Esophagus muscularis mucosa (tissue), 4 donors: ENCODE measurements around the gene GBF1. TPM values are rescaled to one million over a fixed set of nuclear protein-coding genes. Genes with fewer than 3 reads are reported as not detected.

ENCODE experiments used
- DNase-seq: peaks from one replicate; pipeline ENCODE4 v3.0.0-alpha.2; 2017; ENCODE audit errors: extremely low spot score
- H3K27ac ChIP-seq, 4 donors: fragments of 200-600 bp; sonication (generic); replicated peaks in 1 of 4; 1 replicate in 3 of 4; 2 replicates in 1 of 4; pipeline ENCODE4 v1.5.1; 2016 to 2019; ENCODE audit warnings: mild to moderate bottlenecking in 1 of 4
- H3K27me3 ChIP-seq, 4 donors: fragments of 200-600 bp; sonication (generic); one replicate each; pipeline versions ENCODE4 v1.5.1 to v1.6.0; 2016 to 2019
- H3K36me3 ChIP-seq, 4 donors: fragments of 200-600 bp; sonication (generic); one replicate each; pipeline ENCODE4 v1.5.1; 2016 to 2019
- H3K4me1 ChIP-seq, 4 donors: fragments of 200-600 bp; sonication (generic); one replicate each; pipeline ENCODE4 v1.5.1; 2016 to 2019
- H3K4me3 ChIP-seq, 4 donors: fragments of 200-600 bp; sonication (generic); 1 replicate in 2 of 4; 2 replicates in 2 of 4; pipeline ENCODE4 v1.5.1; 2016 to 2019; ENCODE audit warnings: mild to moderate bottlenecking in 4 of 4, moderate library complexity in 1 of 4
- H3K9me3 ChIP-seq, 4 donors: fragments of 200-600 bp; sonication (generic); 1 replicate in 3 of 4; 2 replicates in 1 of 4; pipeline ENCODE4 v1.5.1; 2016 to 2019
- CTCF ChIP-seq, 3 experiments: fragments of 200-600 bp in 2 of 3; fragments of 450-650 bp in 1 of 3; sonication (generic) in 2 of 3; IDR thresholded peaks; one replicate each; pipeline ENCODE4 v1.5.1; 2017 to 2019; ENCODE audit warnings: antibody characterized with exemption in 3 of 3, mild to moderate bottlenecking in 2 of 3, moderate library complexity in 1 of 3
- EP300 ChIP-seq: sonication (generic); formaldehyde crosslinking; IDR thresholded peaks from one replicate; pipeline ENCODE4 v1.6.1; 2017; ENCODE audit warnings: antibody characterized with exemption
- POLR2A ChIP-seq: fragments of 450-650 bp; IDR thresholded peaks from one replicate; pipeline ENCODE4 v1.6.1; 2017; ENCODE audit warnings: antibody characterized with exemption, moderate library complexity, mild to moderate bottlenecking, low read depth
- POLR2AphosphoS5 ChIP-seq, 2 donors: sonication (generic); formaldehyde crosslinking; IDR thresholded peaks; one replicate each; pipeline ENCODE4 v1.6.1; 2017; ENCODE audit warnings: antibody characterized with exemption in 2 of 2
- WGBS: methylation state at CpG from one replicate; pipeline ENCODE4 v1.1.5; 2018; 5-methylcytosine and 5-hydroxymethylcytosine counted together
- intact Hi-C: fragments of 100-400 bp; cut with DNase I; formaldehyde crosslinking; loops from one replicate; pipeline ENCODE4 v1.15.1; 2023
- total RNA-seq, 4 donors: library from RNA; depleted of rRNA; stranded (reverse); fragments of >200 nt; gene quantifications; one replicate each; pipeline versions ENCODE4 v1.1.0 to v1.2.1, GENCODE V29; 2016

GBF1 gene
- total RNA-seq, 4 donors from 2014 or later, result 33.1 to 52.4 (median 40.0) TPM

- TF ChIP-seq POLR2A (no peak), POLR2AphosphoS5 (IDR thresholded peaks at IDR 0.05) (no peak), CTCF (IDR thresholded peaks at IDR 0.05) (no peak), EP300 (no peak)
- Histone ChIP-seq H3K4me3 (no peak overlapping the region), H3K27ac (no peak overlapping the region), H3K27me3 (no peaks in the 10 kb centered on the region), H3K36me3 (peaks cover 8 to 34% (median 18%) of the 10 kb centered on the region in 4 donors), H3K9me3 (no peaks in the 10 kb centered on the region), H3K4me1 (peaks cover 0 to 8% (median 2%) of the 10 kb centered on the region in 4 donors)
- 95% methylated on average over 3 of the region's 3 CpGs for whole genome bisulfite sequencing
- intact Hi-C loops, result no loop called here
- DNase-seq, result no peak
Observed at GRCh38 chr10:102342958-102343357, 97.6 kb downstream of the GBF1 start.

GRCh38 chr10:102344067-102344466 is 98.7 kb downstream of the GBF1 start:
- intact Hi-C loops, result no loop called here
- H3K27ac ChIP-seq, result no peak overlapping the region
- H3K9me3 ChIP-seq, result no peaks in the 10 kb centered on the region
- H3K36me3 ChIP-seq, result peaks cover 8 to 45% (median 21%) of the 10 kb centered on the region in 4 donors
- H3K4me1 ChIP-seq, result peaks cover 0 to 8% (median 2%) of the 10 kb centered on the region in 4 donors
- WGBS, result 94% methylated on average over 3 of the region's 3 CpGs
- H3K4me3 ChIP-seq, result no peak overlapping the region
- H3K27me3 ChIP-seq, result no peaks in the 10 kb centered on the region
- no peak for TF ChIP-seq POLR2AphosphoS5 (IDR thresholded peaks at IDR 0.05)
- TF ChIP-seq EP300, result no peak
- no peak for TF ChIP-seq POLR2A
- TF ChIP-seq CTCF (IDR thresholded peaks at IDR 0.05), result no peak
- DNase-seq, result no peak

- no peak overlapping the region for H3K27ac ChIP-seq
- WGBS, result 51% methylated on average over 2 of the region's 2 CpGs
- no peaks in the 10 kb centered on the region for H3K9me3 ChIP-seq
- DNase-seq, result no peak
- no peaks in the 10 kb centered on the region for H3K27me3 ChIP-seq
- peak; percentile 40 to 59 (median 57) for TF ChIP-seq CTCF (IDR thresholded peaks at IDR 0.05)
- TF ChIP-seq EP300, result no peak
- no peak for TF ChIP-seq POLR2A
- no peak for TF ChIP-seq POLR2AphosphoS5 (IDR thresholded peaks at IDR 0.05)
- H3K4me3 ChIP-seq, result no peak overlapping the region
- intact Hi-C loops, result no loop called here
- H3K4me1 ChIP-seq, result peaks cover 0 to 8% (median 2%) of the 10 kb centered on the region in 4 donors
- peaks cover 18 to 78% (median 37%) of the 10 kb centered on the region in 4 donors for H3K36me3 ChIP-seq
Observed at GRCh38 chr10:102347236-102347828, 102.0 kb downstream of the GBF1 start.

GRCh38 chr10:102352066-102352715 is 106.9 kb downstream of the GBF1 start:
- H3K4me3 ChIP-seq, result no peak overlapping the region
- 75% methylated on average over 6 of the region's 7 CpGs for WGBS
- no peak for TF ChIP-seq POLR2A
- TF ChIP-seq CTCF (IDR thresholded peaks at IDR 0.05), result peak; percentile 86 to 93 (median 89)
- H3K27me3 ChIP-seq, result no peaks in the 10 kb centered on the region
- H3K27ac ChIP-seq, result no peak overlapping the region
- H3K4me1 ChIP-seq, result peaks cover 0 to 7% (median 0%) of the 10 kb centered on the region in 4 donors
- intact Hi-C loops, result loop anchor here (5.0 kb wide), 1 partner anchor 185 kb away; no protein-coding TSS in a partner anchor
- peaks cover 29 to 98% (median 61%) of the 10 kb centered on the region in 4 donors for H3K36me3 ChIP-seq
- H3K9me3 ChIP-seq, result no peaks in the 10 kb centered on the region
- DNase-seq, result no peak
